NT2/D1 (cell line): ENCODE results near the gene KIF6.

Experiments
- YY1 ChIP-seq: IDR thresholded peaks from 2 replicates; pipeline ENCODE4 v1.6.1; 2011; ENCODE audit not compliant: insufficient read length, insufficient read depth
- ZNF274 ChIP-seq: IDR thresholded peaks from 2 replicates; pipeline ENCODE4 v1.6.1; 2011; ENCODE audit warnings: mild to moderate bottlenecking, low read depth, low read length

GRCh38 chr6:39389484-39389767, 335.8 kb downstream of the KIF6 start:
- TF ChIP-seq YY1 (no peak), ZNF274 (no peak)
